Measurements from ENCODE around the gene SMAD5. TPM values are rescaled to one million over a fixed set of nuclear protein-coding genes. Genes with fewer than 3 reads are reported as not detected.

SMAD5 gene
- total and polyA plus RNA-seq, 2 experiments from 2014 or later, result 37.5 to 56.6 TPM

GRCh38 chr5:136104306-136104965 lies 28.2 kb upstream of the SMAD5 start:
- Mint-ChIP-seq H3K27me3 (ENCODE audit: insufficient read depth, low read depth, poor library complexity) (no peaks in the 10 kb centered on the region), H3K9me3 (no peaks in the 10 kb centered on the region), H3K36me3 (ENCODE audit: low read depth) (no peaks in the 10 kb centered on the region), H3K4me1 (peaks cover 28% of the 10 kb centered on the region), H3K4me3 (no peak overlapping the region), H3K27ac (no peak overlapping the region)
- TF ChIP-seq NANOG (IDR thresholded peaks at IDR 0.05; ENCODE audit: borderline replicate concordance) (no peak), REST (IDR thresholded peaks at IDR 0.05; ENCODE audit: unreplicated experiment) (no peak), ZNF331 (CRISPR knock-in tag; IDR thresholded peaks at IDR 0.05; ENCODE audit: low read depth) (no peak), STAT1 (IDR thresholded peaks at IDR 0.05; ENCODE audit: unreplicated experiment) (no peak), EZH2phosphoT487 (IDR thresholded peaks at IDR 0.05; ENCODE audit: unreplicated experiment) (no peak), POLR2AphosphoS5 (IDR thresholded peaks at IDR 0.05; ENCODE audit: low read depth) (no peak), EZH2 (IDR thresholded peaks at IDR 0.05; ENCODE audit: low read depth, unreplicated experiment) (no peak), CREB1 (CRISPR knock-in tag; IDR thresholded peaks at IDR 0.05; ENCODE audit: low read depth) (no peak), JUNB (IDR thresholded peaks at IDR 0.05; ENCODE audit: unreplicated experiment) (no peak), ZNF114 (CRISPR knock-in tag; IDR thresholded peaks at IDR 0.05) (no peak)
- TF ChIP-seq, protein P1, sequence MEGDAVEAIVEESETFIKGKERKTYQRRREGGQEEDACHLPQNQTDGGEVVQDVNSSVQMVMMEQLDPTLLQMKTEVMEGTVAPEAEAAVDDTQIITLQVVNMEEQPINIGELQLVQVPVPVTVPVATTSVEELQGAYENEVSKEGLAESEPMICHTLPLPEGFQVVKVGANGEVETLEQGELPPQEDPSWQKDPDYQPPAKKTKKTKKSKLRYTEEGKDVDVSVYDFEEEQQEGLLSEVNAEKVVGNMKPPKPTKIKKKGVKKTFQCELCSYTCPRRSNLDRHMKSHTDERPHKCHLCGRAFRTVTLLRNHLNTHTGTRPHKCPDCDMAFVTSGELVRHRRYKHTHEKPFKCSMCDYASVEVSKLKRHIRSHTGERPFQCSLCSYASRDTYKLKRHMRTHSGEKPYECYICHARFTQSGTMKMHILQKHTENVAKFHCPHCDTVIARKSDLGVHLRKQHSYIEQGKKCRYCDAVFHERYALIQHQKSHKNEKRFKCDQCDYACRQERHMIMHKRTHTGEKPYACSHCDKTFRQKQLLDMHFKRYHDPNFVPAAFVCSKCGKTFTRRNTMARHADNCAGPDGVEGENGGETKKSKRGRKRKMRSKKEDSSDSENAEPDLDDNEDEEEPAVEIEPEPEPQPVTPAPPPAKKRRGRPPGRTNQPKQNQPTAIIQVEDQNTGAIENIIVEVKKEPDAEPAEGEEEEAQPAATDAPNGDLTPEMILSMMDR (conservative IDR thresholded peaks at IDR 0.05; ENCODE audit: low read depth in 2 of 2), result no peak
- TF ChIP-seq, protein P2, sequence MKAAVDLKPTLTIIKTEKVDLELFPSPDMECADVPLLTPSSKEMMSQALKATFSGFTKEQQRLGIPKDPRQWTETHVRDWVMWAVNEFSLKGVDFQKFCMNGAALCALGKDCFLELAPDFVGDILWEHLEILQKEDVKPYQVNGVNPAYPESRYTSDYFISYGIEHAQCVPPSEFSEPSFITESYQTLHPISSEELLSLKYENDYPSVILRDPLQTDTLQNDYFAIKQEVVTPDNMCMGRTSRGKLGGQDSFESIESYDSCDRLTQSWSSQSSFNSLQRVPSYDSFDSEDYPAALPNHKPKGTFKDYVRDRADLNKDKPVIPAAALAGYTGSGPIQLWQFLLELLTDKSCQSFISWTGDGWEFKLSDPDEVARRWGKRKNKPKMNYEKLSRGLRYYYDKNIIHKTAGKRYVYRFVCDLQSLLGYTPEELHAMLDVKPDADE (IDR thresholded peaks at IDR 0.05), result no peak
- TF ChIP-seq, protein P3, sequence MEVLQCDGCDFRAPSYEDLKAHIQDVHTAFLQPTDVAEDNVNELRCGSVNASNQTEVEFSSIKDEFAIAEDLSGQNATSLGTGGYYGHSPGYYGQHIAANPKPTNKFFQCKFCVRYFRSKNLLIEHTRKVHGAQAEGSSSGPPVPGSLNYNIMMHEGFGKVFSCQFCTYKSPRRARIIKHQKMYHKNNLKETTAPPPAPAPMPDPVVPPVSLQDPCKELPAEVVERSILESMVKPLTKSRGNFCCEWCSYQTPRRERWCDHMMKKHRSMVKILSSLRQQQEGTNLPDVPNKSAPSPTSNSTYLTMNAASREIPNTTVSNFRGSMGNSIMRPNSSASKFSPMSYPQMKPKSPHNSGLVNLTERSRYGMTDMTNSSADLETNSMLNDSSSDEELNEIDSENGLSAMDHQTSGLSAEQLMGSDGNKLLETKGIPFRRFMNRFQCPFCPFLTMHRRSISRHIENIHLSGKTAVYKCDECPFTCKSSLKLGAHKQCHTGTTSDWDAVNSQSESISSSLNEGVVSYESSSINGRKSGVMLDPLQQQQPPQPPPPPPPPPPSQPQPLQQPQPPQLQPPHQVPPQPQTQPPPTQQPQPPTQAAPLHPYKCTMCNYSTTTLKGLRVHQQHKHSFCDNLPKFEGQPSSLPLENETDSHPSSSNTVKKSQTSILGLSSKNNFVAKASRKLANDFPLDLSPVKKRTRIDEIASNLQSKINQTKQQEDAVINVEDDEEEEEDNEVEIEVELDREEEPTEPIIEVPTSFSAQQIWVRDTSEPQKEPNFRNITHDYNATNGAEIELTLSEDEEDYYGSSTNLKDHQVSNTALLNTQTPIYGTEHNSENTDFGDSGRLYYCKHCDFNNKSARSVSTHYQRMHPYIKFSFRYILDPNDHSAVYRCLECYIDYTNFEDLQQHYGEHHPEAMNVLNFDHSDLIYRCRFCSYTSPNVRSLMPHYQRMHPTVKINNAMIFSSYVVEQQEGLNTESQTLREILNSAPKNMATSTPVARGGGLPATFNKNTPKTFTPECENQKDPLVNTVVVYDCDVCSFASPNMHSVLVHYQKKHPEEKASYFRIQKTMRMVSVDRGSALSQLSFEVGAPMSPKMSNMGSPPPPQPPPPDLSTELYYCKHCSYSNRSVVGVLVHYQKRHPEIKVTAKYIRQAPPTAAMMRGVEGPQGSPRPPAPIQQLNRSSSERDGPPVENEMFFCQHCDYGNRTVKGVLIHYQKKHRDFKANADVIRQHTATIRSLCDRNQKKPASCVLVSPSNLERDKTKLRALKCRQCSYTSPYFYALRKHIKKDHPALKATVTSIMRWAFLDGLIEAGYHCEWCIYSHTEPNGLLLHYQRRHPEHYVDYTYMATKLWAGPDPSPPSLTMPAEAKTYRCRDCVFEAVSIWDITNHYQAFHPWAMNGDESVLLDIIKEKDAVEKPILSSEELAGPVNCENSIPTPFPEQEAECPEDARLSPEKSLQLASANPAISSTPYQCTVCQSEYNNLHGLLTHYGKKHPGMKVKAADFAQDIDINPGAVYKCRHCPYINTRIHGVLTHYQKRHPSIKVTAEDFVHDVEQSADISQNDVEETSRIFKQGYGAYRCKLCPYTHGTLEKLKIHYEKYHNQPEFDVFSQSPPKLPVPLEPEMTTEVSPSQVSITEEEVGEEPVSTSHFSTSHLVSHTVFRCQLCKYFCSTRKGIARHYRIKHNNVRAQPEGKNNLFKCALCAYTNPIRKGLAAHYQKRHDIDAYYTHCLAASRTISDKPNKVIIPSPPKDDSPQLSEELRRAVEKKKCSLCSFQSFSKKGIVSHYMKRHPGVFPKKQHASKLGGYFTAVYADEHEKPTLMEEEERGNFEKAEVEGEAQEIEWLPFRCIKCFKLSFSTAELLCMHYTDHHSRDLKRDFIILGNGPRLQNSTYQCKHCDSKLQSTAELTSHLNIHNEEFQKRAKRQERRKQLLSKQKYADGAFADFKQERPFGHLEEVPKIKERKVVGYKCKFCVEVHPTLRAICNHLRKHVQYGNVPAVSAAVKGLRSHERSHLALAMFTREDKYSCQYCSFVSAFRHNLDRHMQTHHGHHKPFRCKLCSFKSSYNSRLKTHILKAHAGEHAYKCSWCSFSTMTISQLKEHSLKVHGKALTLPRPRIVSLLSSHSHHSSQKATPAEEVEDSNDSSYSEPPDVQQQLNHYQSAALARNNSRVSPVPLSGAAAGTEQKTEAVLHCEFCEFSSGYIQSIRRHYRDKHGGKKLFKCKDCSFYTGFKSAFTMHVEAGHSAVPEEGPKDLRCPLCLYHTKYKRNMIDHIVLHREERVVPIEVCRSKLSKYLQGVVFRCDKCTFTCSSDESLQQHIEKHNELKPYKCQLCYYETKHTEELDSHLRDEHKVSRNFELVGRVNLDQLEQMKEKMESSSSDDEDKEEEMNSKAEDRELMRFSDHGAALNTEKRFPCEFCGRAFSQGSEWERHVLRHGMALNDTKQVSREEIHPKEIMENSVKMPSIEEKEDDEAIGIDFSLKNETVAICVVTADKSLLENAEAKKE (CRISPR knock-in tag; IDR thresholded peaks at IDR 0.05), result no peak
- Histone ChIP-seq H3K79me2 (replicated peaks; ENCODE audit: insufficient read depth) (no peaks in the 10 kb centered on the region), H3K9me2 (ENCODE audit: insufficient read depth) (no peaks in the 10 kb centered on the region), H2AFZ (peak overlapping the region; percentile 92), H4K20me1 (replicated peaks; ENCODE audit: insufficient read depth) (no peaks in the 10 kb centered on the region), H3F3A (replicated peaks; ENCODE audit: low read depth) (no peaks in the 10 kb centered on the region), H3K27me3 (ENCODE audit: insufficient read depth) (no peaks in the 10 kb centered on the region), H3K27ac (ENCODE audit: low read depth) (no peak overlapping the region), H3K4me1 (ENCODE audit: insufficient read depth) (peaks cover 17% of the 10 kb centered on the region), H3K4me2 (peak overlapping the region; percentile 53; the same call in 1 of the 2 replicates), H3K4me3 (no peak overlapping the region), H3K36me3 (ENCODE audit: insufficient read depth) (no peaks in the 10 kb centered on the region)
- DNase-seq (ENCODE audit: low spot score) (no peak), ATAC-seq (no peak)
